ENCODE data around the gene NPAS2.

Gene NPAS2

GRCh38 chr2:100976061-100976460, 156.1 kb downstream of the NPAS2 start:
- no peak for DNase-seq

- DNase-seq = no peak
These were observed 156.9 kb downstream of the NPAS2 start for GRCh38 chr2:100976645-100977391.

GRCh38 chr2:100977511-100977910, 157.6 kb downstream of the NPAS2 start:
- no peak for DNase-seq

GRCh38 chr2:100978582-100979191, 158.7 kb downstream of the NPAS2 start:
- no peak for DNase-seq

- no peak for DNase-seq
These were observed 160.1 kb downstream of the NPAS2 start for GRCh38 chr2:100980046-100980445.

GRCh38 chr2:100981011-100981410, 161.1 kb downstream of the NPAS2 start:
- no peak for DNase-seq

- no peak for DNase-seq
These were observed 162.5 kb downstream of the NPAS2 start for GRCh38 chr2:100982431-100982861.

GRCh38 chr2:100983201-100983600, 163.3 kb downstream of the NPAS2 start:
- DNase-seq = no peak

- no peak for DNase-seq
These were observed 163.9 kb downstream of the NPAS2 start for GRCh38 chr2:100983684-100984310.

- peak; percentile 82 for DNase-seq
These were observed 165.0 kb downstream of the NPAS2 start for GRCh38 chr2:100984892-100985307.

GRCh38 chr2:100986157-100986556, 166.2 kb downstream of the NPAS2 start:
- DNase-seq = no peak

GRCh38 chr2:100987536-100987935, 167.6 kb downstream of the NPAS2 start:
- DNase-seq = no peak

GRCh38 chr2:100987974-100988373, 168.0 kb downstream of the NPAS2 start:
- DNase-seq = no peak

GRCh38 chr2:100988630-100989417, 168.9 kb downstream of the NPAS2 start:
- DNase-seq = no peak

- no peak for DNase-seq
These were observed 169.7 kb downstream of the NPAS2 start for GRCh38 chr2:100989666-100990065.

- DNase-seq = no peak
These were observed 170.2 kb downstream of the NPAS2 start for GRCh38 chr2:100990166-100990565.

- DNase-seq = no peak
These were observed 170.9 kb downstream of the NPAS2 start for GRCh38 chr2:100990650-100991403.

GRCh38 chr2:100991404-100991773, 171.4 kb downstream of the NPAS2 start:
- DNase-seq = no peak

GRCh38 chr2:100992262-100992661, 172.3 kb downstream of the NPAS2 start:
- DNase-seq = no peak

GRCh38 chr2:100993294-100993693, 173.4 kb downstream of the NPAS2 start:
- DNase-seq = no peak

- DNase-seq = no peak
These were observed 175.6 kb downstream of the NPAS2 start for GRCh38 chr2:100995309-100996075.

All from stimulated activated CD4-positive, alpha-beta T cell treated with anti-CD3 and anti-CD28 coated beads, Interleukin-15, amount 100 ng/mL, for 24 hours (primary cell).